K562 (cell line): ENCODE results near the gene ERMARD. TPM values are rescaled to one million over a fixed set of nuclear protein-coding genes. Genes with fewer than 3 reads are reported as not detected.

ENCODE experiments used
- ATAC-seq: fragments of 200-7000 bp; cut with Tn5 transposase; 3 replicates; pipeline ENCODE4 v1.9.1; 2020; ENCODE audit warnings: moderate library complexity
- BruUV-seq: library from RNA; stranded (reverse); fragments of 400-500 nt; replicated peaks from 2 replicates; lab custom pipeline; 2021; lab: Mats Ljungman, UMichigan
- CTCF ChIA-PET: fragments of 300-600 bp; formaldehyde crosslinking; extraction: SDS; loops from one replicate; lab custom pipeline; 2021; ENCODE audit warnings: low intra/inter-chr PET ratio; lab: Yijun Ruan, JAX
- POLR2A ChIA-PET: fragments of 300-600, 350-650 bp; sonication (Branson Sonifier 250); formaldehyde crosslinking; extraction: SDS; loops from one replicate; lab custom pipeline; 2021; ENCODE audit warnings: antibody characterized with exemption, inconsistent platforms; lab: Yijun Ruan, JAX
- DNase-seq, 4 experiments: peaks; one replicate each; pipeline versions ENCODE4 v3.0.0 to v3.0.0-alpha.2; 2011 to 2018; ENCODE audit warnings: low spot score in 3 of 4, mixed read lengths in 3 of 4; ENCODE audit errors: extremely low read depth in 1 of 4
- FAIRE-seq: peaks from 2 replicates; lab custom pipeline; 2011; peaks lifted over from hg19 to GRCh38; lab: Jason Lieb, UNC
- H2AFZ ChIP-seq: 2 replicates; pipeline ENCODE4 v1.6.0; 2011; ENCODE audit warnings: low read depth, low read length, control low read depth, inconsistent platforms
- H3K27ac ChIP-seq: fragments of 200-600 bp; 3 replicates; pipeline ENCODE4 v1.8.0; 2011; ENCODE audit warnings: low read depth, mild to moderate bottlenecking, control low read depth, inconsistent platforms, low read length, moderate library complexity, mixed read lengths; ENCODE audit errors: extremely low read depth
- H3K27me3 ChIP-seq, 2 experiments: fragments of 300-600 bp in 1 of 2; 2 replicates in 1 of 2; 3 replicates in 1 of 2; pipeline versions ENCODE4 v1.6.0 to v1.8.0; 2011; ENCODE audit warnings: inconsistent platforms in 2 of 2, low read length in 2 of 2, mild to moderate bottlenecking in 1 of 2, mixed read lengths in 1 of 2, moderate library complexity in 1 of 2; ENCODE audit not compliant: control insufficient read depth in 2 of 2, insufficient read depth in 2 of 2
- H3K36me3 ChIP-seq: fragments of 300-600 bp; 3 replicates; pipeline ENCODE4 v1.8.0; 2011; ENCODE audit warnings: mild to moderate bottlenecking, low read length, inconsistent platforms; ENCODE audit not compliant: control insufficient read depth, insufficient read depth
- H3K4me1 ChIP-seq, 2 experiments: fragments of 200-600 bp in 1 of 2; replicated peaks in 1 of 2; 2 replicates in 1 of 2; 3 replicates in 1 of 2; pipeline versions ENCODE4 v1.5.1 to v1.8.0; 2011; ENCODE audit warnings: inconsistent platforms in 2 of 2, low read length in 2 of 2, mild to moderate bottlenecking in 1 of 2, mixed read lengths in 1 of 2, moderate library complexity in 1 of 2; ENCODE audit not compliant: control insufficient read depth in 2 of 2, insufficient read depth in 2 of 2
- H3K4me2 ChIP-seq: 2 replicates; pipeline ENCODE4 v1.6.1; 2011; ENCODE audit warnings: low read length, control low read depth, inconsistent platforms, mixed read lengths; ENCODE audit not compliant: insufficient read depth
- H3K4me3 ChIP-seq: fragments of 200-600 bp; sonication (generic), shearing (Covaris generic); 2 replicates; pipeline ENCODE4 v1.5.1; 2016; ENCODE audit warnings: control low read depth, inconsistent platforms
- H3K79me2 ChIP-seq: fragments of 200-600 bp; 3 replicates; pipeline ENCODE4 v1.8.0; 2011; ENCODE audit warnings: low read length, inconsistent platforms; ENCODE audit not compliant: control insufficient read depth, insufficient read depth
- H3K9ac ChIP-seq, 2 experiments: 2 replicates each; pipeline versions ENCODE4 v1.6.0 to v1.6.1; 2011; ENCODE audit warnings: low read depth in 2 of 2, low read length in 2 of 2, control low read depth in 1 of 2, inconsistent platforms in 1 of 2, mild to moderate bottlenecking in 1 of 2, mixed read lengths in 1 of 2; ENCODE audit not compliant: insufficient read depth in 1 of 2
- H3K9me1 ChIP-seq: one replicate; pipeline ENCODE4 v1.6.0; 2011; ENCODE audit warnings: inconsistent platforms, mild to moderate bottlenecking, low read length, moderate library complexity; ENCODE audit not compliant: control insufficient read depth, insufficient read depth
- H3K9me3 ChIP-seq: replicated peaks from 2 replicates; pipeline ENCODE4 v1.5.1; 2011; ENCODE audit warnings: low read depth, low read length, inconsistent platforms; ENCODE audit not compliant: control insufficient read depth, insufficient read depth
- H4K20me1 ChIP-seq: replicated peaks from 2 replicates; pipeline ENCODE4 v1.6.1; 2011; ENCODE audit warnings: low read length, inconsistent platforms, mixed read lengths; ENCODE audit not compliant: control insufficient read depth, insufficient read depth
- CBFA2T3 ChIP-seq: fragments of 450-650 bp; IDR thresholded peaks from 2 replicates; pipeline ENCODE4 v1.6.1; 2017
- E2F6 ChIP-seq, 2 experiments: IDR thresholded peaks; 2 replicates each; pipeline ENCODE4 v1.6.1; 2011; ENCODE audit warnings: borderline replicate concordance in 1 of 2, control low read depth in 1 of 2, low read depth in 1 of 2, low read length in 1 of 2, mild to moderate bottlenecking in 1 of 2, mixed read lengths in 1 of 2, moderate library complexity in 1 of 2; ENCODE audit not compliant: insufficient read depth in 1 of 2, insufficient read length in 1 of 2, poor library complexity in 1 of 2, severe bottlenecking in 1 of 2; ENCODE audit errors: extremely low read depth in 1 of 2
- EHMT2 ChIP-seq: fragments of 450-650 bp; IDR thresholded peaks from 2 replicates; pipeline ENCODE4 v1.6.1; 2018; ENCODE audit warnings: antibody characterized with exemption
- EZH2 ChIP-seq: IDR thresholded peaks from 2 replicates; pipeline ENCODE4 v1.6.1; 2012; ENCODE audit warnings: low read depth, mild to moderate bottlenecking, inconsistent platforms, low read length, borderline replicate concordance
- NFIC ChIP-seq: fragments of 450-650 bp; IDR thresholded peaks from 2 replicates; pipeline ENCODE4 v1.6.1; 2017; ENCODE audit warnings: mild to moderate bottlenecking, inconsistent platforms
- RBM25 ChIP-seq: fragments of 200-400 bp; formaldehyde crosslinking; IDR thresholded peaks from 2 replicates; pipeline ENCODE4 v1.6.1; 2018; ENCODE audit warnings: low read length, low read depth, moderate library complexity; ENCODE audit not compliant: severe bottlenecking
- RERE ChIP-seq: sonication (generic); formaldehyde crosslinking; IDR thresholded peaks from 2 replicates; pipeline ENCODE4 v1.8.0; 2023; ENCODE audit warnings: missing genetic modification reagents, mild to moderate bottlenecking, borderline replicate concordance
- SETDB1 ChIP-seq: IDR thresholded peaks from one replicate; pipeline ENCODE4 v1.6.1; 2012; ENCODE audit warnings: low read length, control low read depth, inconsistent platforms
- TEAD1 ChIP-seq, 2 experiments: fragments of 450-650 bp in 1 of 2; sonication (generic) in 1 of 2; formaldehyde crosslinking; IDR thresholded peaks; 2 replicates each; pipeline versions ENCODE4 v1.4.0 to v1.8.0; 2020 to 2022; ENCODE audit warnings: mild to moderate bottlenecking in 2 of 2, missing genetic modification reagents in 1 of 2
- TFAP4 ChIP-seq: sonication (generic); formaldehyde crosslinking; IDR thresholded peaks from 2 replicates; pipeline ENCODE4 v1.8.0; 2022; ENCODE audit warnings: missing genetic modification reagents, mild to moderate bottlenecking, moderate library complexity, borderline replicate concordance
- ZFX ChIP-seq: sonication (generic); formaldehyde crosslinking; IDR thresholded peaks from 2 replicates; pipeline ENCODE4 v1.8.0; 2022; ENCODE audit warnings: mild to moderate bottlenecking, missing genetic modification reagents, moderate library complexity
- WGBS: fragments of 100-300 bp; shearing (Covaris generic); methylation state at CpG from one replicate; pipeline ENCODE4 v1.1.6; 2016; ENCODE audit warnings: low coverage, mixed read lengths; ENCODE audit not compliant: insufficient coverage; ENCODE audit errors: missing lambda C conversion rate; 5-methylcytosine and 5-hydroxymethylcytosine counted together
- in situ Hi-C: fragments of 300-500 bp; cut with MboI; formaldehyde crosslinking; loops from 4 replicates; pipeline ENCODE4 v1.15.0; 2018; ENCODE audit warnings: inconsistent platforms, mixed read lengths
- intact Hi-C: fragments of 100-400 bp; cut with micrococcal nuclease; formaldehyde crosslinking; loops from 2 replicates; pipeline ENCODE4 v1.14.2; 2022
- polyA plus RNA-seq, 8 experiments: library from polyadenylated mRNA; depleted of rRNA in 4 of 8; stranded (reverse) in 5 of 8; unstranded in 3 of 8; fragments of >200 nt; fragmentation: Nextera tagmentation in 2 of 8; fragmentation: Illumina TruSeq in 1 of 8; extraction: Ambion mirVana in 2 of 8; extraction: Trizol in 1 of 8; gene quantifications; 2 replicates each; pipeline versions ENCODE4 v1.2.1 to v1.2.3, GENCODE V29; 2011 to 2014; ENCODE audit warnings: inconsistent platforms in 1 of 8, missing spikeins in 1 of 8
- total RNA-seq, 7 experiments: library from RNA; depleted of rRNA in 6 of 7; stranded (reverse); fragments of >200 nt in 6 of 7; fragmentation: Illumina TruSeq in 2 of 7; extraction: Trizol in 2 of 7; gene quantifications; 2 replicates each; pipeline versions ENCODE4 v1.2.1 to v1.2.3, GENCODE V29; 2011 to 2021; ENCODE audit warnings: low replicate concordance in 1 of 7

Gene ERMARD
- total and polyA plus RNA-seq, 9 of the 15 experiments (the other 6 are each of a cell fraction or from before 2014, with no cell fraction given), result 14.5 to 68.6 (median 27.7) TPM

DNA sequence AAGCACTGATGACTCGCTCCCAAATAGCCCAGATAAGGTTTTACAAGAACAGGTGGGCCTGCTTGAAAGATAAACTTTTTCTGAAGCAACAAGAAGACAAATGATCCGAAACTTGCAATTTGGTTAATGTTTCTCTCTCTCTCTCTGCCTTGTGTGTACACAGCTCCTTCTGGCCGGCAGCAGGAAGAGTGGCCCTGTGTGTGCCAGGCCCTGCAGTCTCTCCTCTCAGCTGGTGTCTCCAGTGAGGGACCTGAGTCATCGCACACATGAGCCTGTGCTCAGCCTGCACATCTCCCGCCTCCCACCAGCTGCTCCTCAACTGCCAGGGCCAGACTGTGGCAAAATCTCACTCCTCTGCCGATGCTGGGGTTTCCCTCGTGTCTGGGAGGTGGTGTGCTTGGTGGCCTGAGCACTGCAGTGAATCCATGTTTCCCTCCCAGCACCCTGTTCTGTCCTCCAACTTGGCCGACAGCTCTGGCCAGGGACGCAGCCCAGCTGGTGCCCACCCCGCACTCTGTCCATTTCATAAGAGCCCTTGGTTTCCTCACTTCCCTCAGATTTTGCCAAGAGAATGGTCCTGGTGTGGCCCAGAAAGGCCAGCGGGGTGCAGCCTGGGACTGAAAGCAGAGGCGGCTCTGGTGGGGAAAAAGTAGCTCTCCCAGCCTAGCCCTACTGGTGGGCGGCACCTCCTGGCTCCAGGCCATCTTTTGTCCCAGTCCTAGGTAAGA is 49.4 kb downstream of the ERMARD start:
- Histone ChIP-seq H3K9me1 (no peaks in the 10 kb centered on the region), H2AFZ (no peak overlapping the region), H3K4me3 (no peak overlapping the region), H3K9ac (no peak overlapping the region; a peak in 1 of 4 replicates), H3K79me2 (no peaks in the 10 kb centered on the region), H3K4me1 (peaks cover 0 to 7% of the 10 kb centered on the region in 2 experiments; a peak in 2 of 5 replicates), H4K20me1 (peaks cover 6% of the 10 kb centered on the region; the same call in 1 of the 2 replicates), H3K36me3 (no peaks in the 10 kb centered on the region), H3K9me3 (no peaks in the 10 kb centered on the region), H3K27ac (no peak overlapping the region), H3K4me2 (no peak overlapping the region), H3K27me3 (peaks cover 49 to 53% of the 10 kb centered on the region in 2 experiments)
- FAIRE-seq (no peak), DNase-seq (no peak), ATAC-seq (peak; percentile 39)
- no peak for TF ChIP-seq SETDB1
- peak in 1 of 2 experiments; percentile 37 for TF ChIP-seq E2F6 (IDR thresholded peaks at IDR 0.05; ENCODE audit: borderline replicate concordance in 1 of 2, extremely low read depth in 1 of 2, insufficient read depth in 1 of 2, insufficient read length in 1 of 2, low read depth in 1 of 2, low read length in 1 of 2, poor library complexity in 1 of 2, severe bottlenecking in 1 of 2)
- TF ChIP-seq ZFX (CRISPR knock-in tag), result no peak
- TF ChIP-seq TFAP4 (CRISPR knock-in tag), result peak; percentile 42; the same call in 1 of the 2 replicates
- TF ChIP-seq NFIC, result 0 out of 2 replicates have a peak, but pooled peaks have one; percentile 22
- peak; percentile 72; the same call in 1 of the 2 replicates for TF ChIP-seq EZH2
- no peak for TF ChIP-seq EHMT2
- no peak for TF ChIP-seq TEAD1 (CRISPR knock-in tag; IDR thresholded peaks at IDR 0.05)
- TF ChIP-seq RERE (CRISPR knock-in tag), result no peak
- TF ChIP-seq RBM25, result no peak
- peak; percentile 28; the same call in 1 of the 2 replicates for TF ChIP-seq CBFA2T3
- ChIA-PET POLR2A (interaction anchor here (0.6 kb wide), 1 partner anchor 1941 kb away, joined by 3 read pairs; no protein-coding TSS in a partner anchor), CTCF (no interaction called here)
- BruUV-seq, result no TSS peak
- WGBS, result 5% methylated on average over 13 of the region's 13 CpGs
- in situ Hi-C loops, result no loop called here
- intact Hi-C loops, result no loop called here
